ENCODE results near the gene TEAD1.

The TEAD1 gene

DNA sequence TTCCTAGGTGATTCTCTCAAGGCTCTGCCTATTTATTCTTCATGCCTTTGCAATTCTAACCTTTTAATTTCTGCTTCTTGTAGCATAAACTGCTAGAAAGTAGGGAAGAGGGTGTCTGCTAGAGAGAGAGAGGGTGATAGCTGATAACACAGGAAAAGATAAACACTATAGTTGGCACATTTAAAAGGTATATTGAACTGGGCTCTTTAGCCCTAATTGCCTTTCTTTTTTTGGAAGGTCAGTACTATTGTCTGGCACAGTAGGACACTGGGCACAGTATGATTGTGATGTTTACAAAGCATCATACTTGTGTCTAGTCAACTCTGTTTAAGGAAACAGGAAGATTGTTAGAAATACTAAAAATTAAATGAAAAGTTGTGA, 33.3 kb downstream of the TEAD1 start:
- no peak for DNase-seq (ENCODE audit: low read depth in 2 of 2)
- H3K4me3 ChIP-seq (replicated peaks in 1 of 2; ENCODE audit: low read depth in 2 of 2, low read length in 2 of 2) = no peak overlapping the region
- TF ChIP-seq, protein P1, sequence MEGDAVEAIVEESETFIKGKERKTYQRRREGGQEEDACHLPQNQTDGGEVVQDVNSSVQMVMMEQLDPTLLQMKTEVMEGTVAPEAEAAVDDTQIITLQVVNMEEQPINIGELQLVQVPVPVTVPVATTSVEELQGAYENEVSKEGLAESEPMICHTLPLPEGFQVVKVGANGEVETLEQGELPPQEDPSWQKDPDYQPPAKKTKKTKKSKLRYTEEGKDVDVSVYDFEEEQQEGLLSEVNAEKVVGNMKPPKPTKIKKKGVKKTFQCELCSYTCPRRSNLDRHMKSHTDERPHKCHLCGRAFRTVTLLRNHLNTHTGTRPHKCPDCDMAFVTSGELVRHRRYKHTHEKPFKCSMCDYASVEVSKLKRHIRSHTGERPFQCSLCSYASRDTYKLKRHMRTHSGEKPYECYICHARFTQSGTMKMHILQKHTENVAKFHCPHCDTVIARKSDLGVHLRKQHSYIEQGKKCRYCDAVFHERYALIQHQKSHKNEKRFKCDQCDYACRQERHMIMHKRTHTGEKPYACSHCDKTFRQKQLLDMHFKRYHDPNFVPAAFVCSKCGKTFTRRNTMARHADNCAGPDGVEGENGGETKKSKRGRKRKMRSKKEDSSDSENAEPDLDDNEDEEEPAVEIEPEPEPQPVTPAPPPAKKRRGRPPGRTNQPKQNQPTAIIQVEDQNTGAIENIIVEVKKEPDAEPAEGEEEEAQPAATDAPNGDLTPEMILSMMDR (IDR thresholded peaks at IDR 0.05; ENCODE audit: low read depth, low read length) = no peak

DNA sequence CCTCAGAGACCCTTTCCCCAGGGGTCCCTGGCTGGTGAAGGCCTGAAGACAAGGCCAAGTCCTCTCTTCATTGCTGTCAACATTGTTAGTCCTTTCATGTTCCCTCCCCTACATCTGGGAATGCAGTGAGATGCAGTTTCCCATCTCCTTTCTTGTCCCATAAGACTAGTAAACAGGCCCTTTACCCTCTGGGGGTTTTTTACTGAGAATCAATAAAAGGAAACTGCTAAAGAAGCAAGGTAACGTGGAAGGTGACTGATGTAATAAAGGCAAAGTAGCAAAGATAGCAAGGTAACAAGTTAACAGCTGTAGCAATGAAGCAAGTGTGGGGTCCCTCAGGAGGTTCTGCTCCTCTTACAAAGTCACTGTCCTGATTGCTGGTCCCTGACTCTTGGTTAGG, 37.3 kb downstream of the TEAD1 start:
- H3K4me3 ChIP-seq (replicated peaks in 1 of 2; ENCODE audit: low read depth in 2 of 2, low read length in 2 of 2) = no peak overlapping the region
- DNase-seq (ENCODE audit: low read depth in 2 of 2) = no peak
- TF ChIP-seq, protein P1 (IDR thresholded peaks at IDR 0.05; ENCODE audit: low read depth, low read length) = no peak

DNA sequence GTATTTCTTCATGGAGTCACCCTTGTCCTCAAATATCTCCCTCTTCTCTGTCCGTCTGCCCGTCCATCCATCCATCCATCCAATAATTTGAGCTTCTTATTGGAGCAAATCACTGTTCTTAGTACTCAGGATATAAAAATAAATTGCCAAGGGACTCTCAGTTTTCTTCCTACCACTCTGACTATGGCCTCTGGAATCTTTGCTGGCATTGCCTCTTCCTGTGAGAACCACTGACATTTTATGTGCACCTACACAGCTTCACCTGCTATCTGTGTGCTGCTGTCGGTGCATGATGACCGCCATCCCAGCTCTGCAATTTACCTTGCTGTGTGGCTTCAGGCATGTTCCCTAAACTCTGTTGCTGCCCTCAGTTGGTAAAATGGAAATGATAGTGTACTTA, 37.9 kb downstream of the TEAD1 start:
- TF ChIP-seq, protein P1 (IDR thresholded peaks at IDR 0.05; ENCODE audit: low read depth, low read length) = no peak
- no peak for DNase-seq (ENCODE audit: low read depth in 2 of 2)
- H3K4me3 ChIP-seq (replicated peaks in 1 of 2; ENCODE audit: low read depth in 2 of 2, low read length in 2 of 2) = no peak overlapping the region

DNA sequence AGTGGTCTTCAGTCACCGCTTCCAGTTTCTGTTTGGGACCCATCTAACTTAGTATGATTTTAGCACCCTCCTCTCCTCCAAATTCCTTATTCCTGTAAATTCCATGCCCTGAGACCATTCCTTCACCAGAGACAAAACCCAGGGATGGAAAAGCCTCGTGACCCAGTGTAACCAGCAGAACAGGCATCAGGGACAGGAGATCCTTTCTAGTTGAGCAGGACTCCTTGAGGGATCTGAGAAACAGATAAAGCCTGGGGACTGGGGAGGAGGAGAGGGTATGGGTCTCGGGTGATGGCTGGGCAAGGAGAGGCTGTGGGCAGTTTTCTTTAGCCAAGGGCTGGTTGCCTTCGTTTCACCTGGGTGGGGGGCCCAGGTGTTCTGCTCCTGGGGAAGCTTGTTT, 40.9 kb downstream of the TEAD1 start:
- TF ChIP-seq, protein P1 (IDR thresholded peaks at IDR 0.05; ENCODE audit: low read depth, low read length) = no peak
- DNase-seq (ENCODE audit: low read depth in 2 of 2) = no peak
- H3K4me3 ChIP-seq (replicated peaks in 1 of 2; ENCODE audit: low read depth in 2 of 2, low read length in 2 of 2) = no peak overlapping the region

DNA sequence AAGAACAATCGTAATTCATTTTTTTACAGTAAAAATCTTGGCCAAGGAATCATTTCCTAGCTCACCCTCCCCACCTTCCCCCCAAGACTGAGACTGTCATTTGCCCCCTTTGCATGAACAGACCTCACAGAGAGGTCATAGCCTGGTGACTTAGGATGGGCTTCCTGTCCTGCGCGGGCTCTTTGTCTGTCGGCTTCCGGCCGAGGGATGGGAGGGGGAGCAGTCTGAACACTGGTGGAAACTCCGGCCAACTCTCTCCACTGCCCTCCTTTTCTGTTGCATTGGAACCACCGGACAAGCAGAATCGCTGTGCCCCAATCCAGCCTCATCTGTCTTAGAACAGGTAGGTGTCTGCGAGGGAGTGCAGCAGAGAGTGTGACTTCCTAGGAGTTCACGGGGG, 41.7 kb downstream of the TEAD1 start:
- no peak overlapping the region for H3K4me3 ChIP-seq (replicated peaks in 1 of 2; ENCODE audit: low read depth in 2 of 2, low read length in 2 of 2)
- TF ChIP-seq, protein P1 (IDR thresholded peaks at IDR 0.05; ENCODE audit: low read depth, low read length) = no peak
- no peak for DNase-seq (ENCODE audit: low read depth in 2 of 2)

DNA sequence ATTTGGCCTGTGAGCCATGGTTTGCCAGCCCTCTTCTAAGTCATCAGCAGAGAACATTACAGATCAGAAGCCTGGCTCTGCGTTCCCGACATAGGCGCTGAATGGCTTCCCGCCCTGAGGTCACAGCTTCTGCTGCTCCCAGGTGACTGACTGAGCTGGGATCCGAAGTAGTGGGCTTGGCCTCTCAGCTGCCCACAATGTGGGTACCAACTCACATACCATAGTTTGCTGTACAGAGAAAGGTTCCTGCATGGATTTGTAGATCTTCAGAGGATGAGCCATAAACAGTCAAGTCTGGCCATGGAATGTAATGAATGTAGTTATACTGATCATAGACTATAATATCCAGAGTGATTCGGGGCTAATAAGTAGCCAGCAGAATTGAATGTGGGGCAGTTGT, 42.6 kb downstream of the TEAD1 start:
- TF ChIP-seq, protein P1 (IDR thresholded peaks at IDR 0.05; ENCODE audit: low read depth, low read length) = no peak
- H3K4me3 ChIP-seq (replicated peaks in 1 of 2; ENCODE audit: low read depth in 2 of 2, low read length in 2 of 2) = no peak overlapping the region
- DNase-seq (ENCODE audit: low read depth in 2 of 2) = no peak

DNA sequence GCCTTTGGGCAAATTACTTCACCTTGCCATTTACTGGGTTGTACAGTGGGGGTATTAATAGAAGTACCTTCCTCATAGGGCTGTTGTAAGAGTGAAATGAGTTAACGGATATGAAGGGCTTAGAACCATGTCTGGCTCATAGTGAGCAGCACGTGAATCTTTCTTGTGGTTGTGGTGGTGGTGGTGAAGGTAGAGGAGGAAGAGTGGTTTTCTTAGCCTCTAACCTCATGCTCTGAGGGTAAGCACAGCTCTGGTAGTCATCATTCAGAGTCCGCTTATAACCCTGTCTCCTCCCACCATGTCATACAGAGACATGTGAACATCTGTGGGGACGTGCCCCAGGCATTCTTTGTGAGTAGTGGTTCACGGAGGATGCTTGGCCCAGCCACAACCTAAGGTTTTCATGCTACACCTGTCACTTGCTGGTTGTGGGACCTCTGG, 43.6 kb downstream of the TEAD1 start:
- TF ChIP-seq, protein P1 (IDR thresholded peaks at IDR 0.05; ENCODE audit: low read depth, low read length) = no peak
- no peak overlapping the region for H3K4me3 ChIP-seq (replicated peaks in 1 of 2; ENCODE audit: low read depth in 2 of 2, low read length in 2 of 2)
- DNase-seq (ENCODE audit: low read depth in 2 of 2) = no peak

Measured in cardiac fibroblast (primary cell).